ENCODE data around the gene SPIB.

SPIB gene

DNA sequence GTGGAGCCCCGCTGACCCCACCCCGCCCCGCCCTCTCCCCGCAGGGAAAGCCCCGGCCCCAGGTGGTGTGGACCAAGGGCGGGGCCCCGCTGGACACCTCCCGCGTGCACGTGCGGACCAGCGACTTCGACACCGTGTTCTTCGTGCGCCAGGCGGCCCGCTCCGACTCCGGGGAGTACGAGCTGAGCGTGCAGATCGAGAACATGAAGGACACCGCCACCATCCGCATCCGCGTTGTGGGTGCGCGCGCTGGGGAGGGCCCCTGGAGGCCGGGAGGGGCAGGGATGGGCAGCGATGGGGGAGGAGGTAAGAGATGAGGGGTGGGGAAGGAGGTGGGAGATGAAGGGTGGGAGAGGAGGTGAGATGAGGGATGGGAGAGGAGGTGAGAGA is 40.3 kb downstream of the SPIB start:
- no peak for TF ChIP-seq GATA3 (IDR thresholded peaks at IDR 0.05; ENCODE audit: low read depth, low read length)

DNA sequence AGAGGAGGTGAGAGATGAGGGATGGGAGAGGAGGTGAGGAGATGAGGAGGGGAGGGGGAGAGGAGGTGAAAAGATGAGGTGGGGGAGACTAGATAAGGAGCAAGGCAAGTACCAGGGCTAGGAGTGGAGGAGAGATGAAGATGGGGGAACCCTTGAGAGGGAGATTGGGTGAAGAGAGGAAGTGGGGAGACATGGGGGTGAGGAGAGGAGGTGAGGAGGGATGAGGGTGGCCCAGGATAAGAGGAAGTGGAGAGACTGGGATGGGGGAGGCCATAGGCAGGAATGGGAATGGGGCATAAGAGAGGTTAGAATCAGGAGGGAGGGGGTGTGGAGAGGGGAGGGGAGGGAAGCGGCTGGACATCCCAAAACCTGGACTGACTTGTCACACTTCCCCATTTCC is 40.9 kb downstream of the SPIB start:
- TF ChIP-seq GATA2 (IDR thresholded peaks at IDR 0.05; ENCODE audit: low read depth, low read length) (no peak), GATA3 (IDR thresholded peaks at IDR 0.05; ENCODE audit: low read depth, low read length) (no peak)

DNA sequence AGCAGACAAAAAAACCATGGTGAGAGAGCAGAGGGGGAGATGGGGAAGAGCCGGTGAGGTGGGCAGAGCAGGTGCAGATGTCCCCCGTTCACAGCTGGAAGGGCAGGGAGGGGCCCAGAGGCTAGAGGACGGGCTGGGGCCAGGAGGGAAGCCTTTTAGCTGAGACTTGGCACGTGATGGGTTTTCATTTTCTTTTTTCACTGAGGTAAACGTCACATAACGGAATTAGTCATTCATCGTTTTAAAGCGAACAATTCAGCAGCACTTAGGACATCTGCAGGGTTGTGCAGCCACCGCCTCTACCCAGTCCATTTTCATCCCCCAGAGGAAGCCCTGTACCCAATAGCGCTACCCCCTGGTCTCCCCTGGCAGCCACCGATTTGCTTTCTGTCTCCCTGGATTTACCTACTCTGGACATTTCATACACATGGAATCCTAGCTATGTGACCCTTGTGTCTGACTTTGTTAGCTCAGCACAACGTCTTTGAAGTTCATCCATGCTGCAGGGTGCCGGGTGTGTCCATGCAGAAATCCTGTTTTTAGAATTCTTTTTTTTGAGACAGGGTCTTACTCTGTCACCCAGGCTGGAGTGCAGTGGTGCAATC is 41.5 kb downstream of the SPIB start:
- no peak for TF ChIP-seq GATA3 (IDR thresholded peaks at IDR 0.05; ENCODE audit: low read depth, low read length)
- TF ChIP-seq GATA2 (IDR thresholded peaks at IDR 0.05; ENCODE audit: low read depth, low read length) = no peak

DNA sequence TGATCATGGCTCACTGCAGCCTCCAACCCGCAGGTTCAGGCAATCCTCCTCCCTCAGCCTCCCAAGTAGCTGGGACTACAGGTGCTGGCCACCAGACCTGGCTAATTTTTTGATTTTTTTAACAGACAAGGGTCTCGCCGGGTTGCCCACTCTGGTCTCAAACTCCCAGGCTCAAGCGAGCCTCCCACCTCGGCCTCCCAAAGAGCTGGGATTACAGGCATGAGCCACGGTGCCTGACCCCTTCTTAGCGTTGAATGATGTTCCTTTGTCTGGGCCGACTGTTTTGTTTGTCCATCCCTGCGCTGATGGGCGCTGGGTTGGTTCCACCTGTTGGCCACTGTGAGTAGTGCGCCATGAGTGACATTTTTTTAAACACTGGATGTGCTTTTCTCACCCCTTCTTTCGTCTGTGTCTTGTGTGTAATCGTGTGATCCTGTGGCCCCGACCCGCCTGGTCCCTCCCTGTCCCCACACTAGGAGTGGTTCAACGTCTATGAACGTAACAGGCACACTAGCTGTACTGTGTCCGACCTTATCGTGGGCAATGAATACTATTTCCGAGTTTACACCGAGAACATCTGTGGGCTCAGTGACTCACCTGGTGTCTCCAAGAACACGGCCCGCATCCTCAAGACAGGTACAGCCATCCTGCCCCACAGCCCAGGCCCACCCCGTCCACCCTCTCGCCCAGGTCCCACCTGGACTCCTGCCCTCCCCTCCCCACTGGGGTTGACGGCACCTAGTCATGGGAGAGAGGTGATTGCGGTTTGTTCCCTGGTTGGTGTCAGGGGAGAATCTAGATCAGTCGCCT is 42.5 kb downstream of the SPIB start:
- TF ChIP-seq GATA2 (IDR thresholded peaks at IDR 0.05; ENCODE audit: low read depth, low read length) (no peak), GATA3 (IDR thresholded peaks at IDR 0.05; ENCODE audit: low read depth, low read length) (no peak)

DNA sequence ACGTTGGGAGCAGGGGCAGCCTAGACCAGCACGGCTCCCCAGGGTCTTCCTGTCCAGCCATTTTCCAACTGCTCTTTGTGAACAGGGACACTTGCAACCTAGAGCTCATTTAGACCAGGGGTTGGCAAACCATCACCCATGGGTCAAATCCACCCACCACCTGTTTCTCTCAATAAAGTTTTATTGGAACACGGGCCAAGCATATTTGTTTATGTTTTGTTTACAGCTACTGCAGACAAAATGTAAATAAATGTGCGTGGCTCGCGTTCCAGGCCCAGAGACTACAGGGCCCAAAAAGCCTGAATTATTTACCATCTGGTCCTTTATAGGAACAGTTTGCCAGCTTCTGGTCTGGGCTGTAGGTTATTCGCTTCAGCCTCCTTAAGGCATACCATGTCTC is 44.2 kb downstream of the SPIB start:
- TF ChIP-seq GATA3 (IDR thresholded peaks at IDR 0.05; ENCODE audit: low read depth, low read length) = no peak
- no peak for TF ChIP-seq GATA2 (IDR thresholded peaks at IDR 0.05; ENCODE audit: low read depth, low read length)

DNA sequence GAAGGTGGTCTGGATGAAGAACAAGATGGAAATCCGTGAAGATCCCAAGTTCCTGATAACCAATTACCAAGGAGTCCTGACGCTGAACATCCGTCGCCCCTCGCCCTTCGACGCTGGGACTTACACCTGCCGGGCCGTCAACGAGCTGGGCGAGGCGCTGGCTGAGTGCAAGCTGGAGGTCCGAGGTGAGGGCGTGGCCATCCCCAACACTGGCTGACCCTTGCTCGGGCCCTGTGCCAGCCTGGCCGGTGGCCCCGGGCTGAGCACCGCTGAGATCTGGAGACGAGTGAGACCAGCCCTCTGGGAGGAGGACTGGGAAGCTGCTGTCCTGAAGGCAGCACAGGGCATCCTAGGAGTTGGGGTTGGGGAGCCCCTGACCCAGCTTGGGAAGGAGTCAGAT is 45.6 kb downstream of the SPIB start:
- TF ChIP-seq GATA2 (IDR thresholded peaks at IDR 0.05; ENCODE audit: low read depth, low read length) = no peak
- TF ChIP-seq GATA3 (IDR thresholded peaks at IDR 0.05; ENCODE audit: low read depth, low read length) = no peak

DNA sequence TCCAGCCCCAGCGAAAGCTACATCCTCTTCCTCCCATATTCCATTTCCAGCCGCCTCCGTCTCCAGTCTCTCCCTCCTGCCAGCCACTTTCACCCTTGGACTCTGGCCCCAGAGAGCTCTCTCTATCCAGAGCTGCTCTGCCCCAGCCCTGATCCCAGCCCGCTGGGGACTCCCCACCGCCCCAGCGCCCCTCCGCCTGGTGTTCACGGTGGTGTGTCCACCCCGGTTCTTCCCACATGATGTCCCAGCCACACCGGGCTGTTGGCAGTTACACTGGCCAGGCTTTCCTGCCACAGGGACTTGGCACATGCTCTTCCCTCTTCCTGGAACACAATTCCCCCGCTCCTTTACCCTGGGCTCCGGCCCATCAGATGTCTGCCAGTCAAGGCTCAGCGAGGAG is 46.3 kb downstream of the SPIB start:
- TF ChIP-seq GATA3 (IDR thresholded peaks at IDR 0.05; ENCODE audit: low read depth, low read length) (no peak), GATA2 (IDR thresholded peaks at IDR 0.05; ENCODE audit: low read depth, low read length) (no peak)

DNA sequence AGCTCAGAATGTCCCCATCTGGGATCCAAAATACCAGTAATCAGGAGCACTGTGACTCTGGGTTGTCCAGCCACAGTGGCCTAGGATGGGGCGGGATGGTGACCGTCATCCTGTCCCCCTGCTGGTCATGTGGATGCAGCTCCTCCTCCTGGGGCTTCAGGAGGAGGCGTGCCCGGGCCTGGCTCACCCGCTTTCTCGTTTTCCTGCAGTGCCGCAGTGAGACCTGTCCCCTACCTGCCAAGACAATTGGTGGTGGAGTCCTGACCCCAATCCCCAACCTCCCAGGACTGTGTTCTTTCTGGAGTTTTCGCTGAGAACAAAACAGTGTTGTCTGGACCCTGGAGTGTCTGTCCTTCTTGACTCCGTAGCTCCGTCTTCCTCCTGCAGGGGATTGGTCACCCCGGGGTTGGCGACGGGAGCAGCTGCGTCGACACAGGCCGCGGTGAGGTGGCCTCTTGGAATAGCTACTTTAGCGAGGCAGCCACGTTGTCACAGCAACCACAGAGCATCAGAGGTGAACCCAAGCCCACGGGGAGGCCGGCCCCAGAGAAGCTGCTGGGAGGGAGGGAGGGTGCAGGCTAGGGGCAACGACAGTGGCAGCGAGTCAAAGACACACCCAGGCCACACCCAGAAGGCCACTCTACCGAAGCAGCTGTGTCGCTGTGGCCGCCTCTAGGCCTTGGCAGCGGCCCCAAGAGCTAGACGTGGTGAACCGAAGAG is 47.4 kb downstream of the SPIB start:
- TF ChIP-seq GATA3 (IDR thresholded peaks at IDR 0.05; ENCODE audit: low read depth, low read length) (no peak), GATA2 (IDR thresholded peaks at IDR 0.05; ENCODE audit: low read depth, low read length) (no peak)

DNA sequence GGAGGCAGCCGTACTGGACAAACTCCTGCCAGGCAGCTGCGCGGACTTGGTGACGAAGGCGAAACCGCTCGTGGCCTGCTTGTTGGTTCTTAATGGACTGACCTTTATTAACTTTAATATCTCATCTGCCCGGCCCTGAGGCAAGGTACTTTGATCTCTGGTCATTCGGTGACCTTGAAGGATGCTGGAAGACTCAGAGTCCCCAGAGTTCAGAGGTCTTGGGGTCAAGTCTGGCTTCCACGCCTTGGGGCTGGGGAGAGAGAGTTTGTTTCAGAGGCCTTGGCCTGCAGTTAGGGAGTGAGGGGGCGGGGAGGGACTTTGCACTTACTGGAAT is 47.9 kb downstream of the SPIB start:
- TF ChIP-seq GATA2 (IDR thresholded peaks at IDR 0.05; ENCODE audit: low read depth, low read length) = no peak
- TF ChIP-seq GATA3 (IDR thresholded peaks at IDR 0.05; ENCODE audit: low read depth, low read length) = no peak

DNA sequence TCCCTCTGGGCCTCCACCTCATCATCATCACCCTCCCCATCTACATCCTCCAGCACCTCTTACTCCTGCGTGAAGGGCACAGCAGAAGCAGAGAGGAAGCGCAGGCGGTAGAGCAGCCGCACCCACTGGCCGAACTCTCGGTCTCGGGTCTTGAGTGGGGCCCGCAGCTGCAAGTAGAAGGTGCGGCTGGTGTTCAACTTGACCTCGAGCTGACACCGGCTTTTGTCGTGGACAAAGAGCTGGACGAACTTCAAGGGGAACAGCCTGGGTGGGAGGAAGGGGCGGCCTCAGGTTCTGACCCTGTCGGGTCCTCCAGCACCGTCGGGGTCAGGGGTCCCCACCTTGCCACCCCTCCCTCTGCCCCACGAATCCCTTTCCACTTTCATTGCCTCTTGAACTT is 48.8 kb downstream of the SPIB start:
- no peak for TF ChIP-seq GATA3 (IDR thresholded peaks at IDR 0.05; ENCODE audit: low read depth, low read length)
- no peak for TF ChIP-seq GATA2 (IDR thresholded peaks at IDR 0.05; ENCODE audit: low read depth, low read length)

DNA sequence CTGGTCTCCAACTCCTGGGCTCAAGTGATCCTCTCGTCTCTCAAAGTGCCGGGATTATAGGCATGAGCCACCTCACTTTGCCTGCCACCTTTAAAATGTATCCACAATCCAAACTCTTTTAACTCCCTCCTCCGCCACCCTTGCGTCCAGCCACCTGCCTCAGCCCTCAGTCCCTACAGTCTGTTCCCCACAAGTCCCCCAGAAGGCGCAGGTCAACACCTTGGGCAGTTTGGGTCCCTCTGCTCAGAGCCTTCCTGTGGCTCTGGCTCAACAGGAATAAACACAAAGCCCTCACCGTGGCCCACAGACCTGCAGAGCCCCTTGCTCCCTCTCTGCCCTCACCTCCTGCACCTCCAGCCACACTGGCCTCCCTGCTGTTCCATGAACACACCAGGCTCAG is 50.1 kb downstream of the SPIB start:
- TF ChIP-seq GATA3 (IDR thresholded peaks at IDR 0.05; ENCODE audit: low read depth, low read length) (no peak), GATA2 (IDR thresholded peaks at IDR 0.05; ENCODE audit: low read depth, low read length) (no peak)

DNA sequence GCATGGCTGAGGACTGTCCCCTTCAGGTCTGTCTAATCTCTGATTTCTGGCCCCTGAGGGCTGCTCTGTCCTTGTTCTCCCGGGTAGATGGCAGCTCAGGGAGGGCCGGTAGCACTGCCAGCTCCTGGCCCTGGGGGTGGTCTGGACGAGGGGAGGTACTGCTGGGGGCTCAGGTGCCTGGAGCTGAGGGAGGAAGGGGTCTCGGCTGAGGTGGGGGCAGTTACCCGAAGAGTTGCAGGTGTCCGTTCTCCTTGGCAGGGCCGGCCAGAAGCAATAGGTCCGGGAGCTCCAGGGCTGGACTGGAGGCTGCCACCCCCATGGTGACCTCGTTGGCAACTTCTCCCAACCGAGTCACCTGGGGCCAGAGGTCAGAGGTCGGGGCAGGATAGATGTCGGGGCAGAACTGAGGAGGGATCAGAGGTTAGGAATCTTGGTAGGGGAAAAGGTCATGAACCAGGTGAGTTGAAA is 56.4 kb downstream of the SPIB start:
- TF ChIP-seq GATA3 (IDR thresholded peaks at IDR 0.05; ENCODE audit: low read depth, low read length) (no peak), GATA2 (IDR thresholded peaks at IDR 0.05; ENCODE audit: low read depth, low read length) (no peak)

DNA sequence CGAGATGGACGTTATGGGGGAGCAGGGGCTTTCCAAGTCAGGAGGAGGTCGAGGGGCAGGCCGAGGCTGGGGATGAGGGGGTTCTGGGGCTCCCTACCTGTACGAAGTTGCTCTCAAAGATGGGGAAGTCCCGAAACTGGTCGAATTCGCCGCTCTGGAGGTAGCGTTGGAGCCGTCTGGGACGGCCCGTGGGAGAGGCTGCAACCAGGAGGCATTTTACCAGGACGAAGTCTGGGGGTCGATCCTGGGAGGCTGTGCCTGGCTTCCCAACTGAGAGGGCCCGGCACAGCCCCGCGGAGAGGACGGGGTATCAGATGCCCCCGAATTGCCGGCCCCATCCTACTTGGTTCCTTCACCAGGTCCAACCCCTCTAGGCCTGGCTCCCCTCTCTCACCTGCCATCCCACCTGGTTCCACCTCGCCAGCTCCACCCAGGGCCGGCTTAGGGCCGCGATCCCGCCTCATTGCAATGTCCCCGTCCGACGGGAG is 57.0 kb downstream of the SPIB start:
- TF ChIP-seq GATA3 (IDR thresholded peaks at IDR 0.05; ENCODE audit: low read depth, low read length) = no peak
- no peak for TF ChIP-seq GATA2 (IDR thresholded peaks at IDR 0.05; ENCODE audit: low read depth, low read length)

DNA sequence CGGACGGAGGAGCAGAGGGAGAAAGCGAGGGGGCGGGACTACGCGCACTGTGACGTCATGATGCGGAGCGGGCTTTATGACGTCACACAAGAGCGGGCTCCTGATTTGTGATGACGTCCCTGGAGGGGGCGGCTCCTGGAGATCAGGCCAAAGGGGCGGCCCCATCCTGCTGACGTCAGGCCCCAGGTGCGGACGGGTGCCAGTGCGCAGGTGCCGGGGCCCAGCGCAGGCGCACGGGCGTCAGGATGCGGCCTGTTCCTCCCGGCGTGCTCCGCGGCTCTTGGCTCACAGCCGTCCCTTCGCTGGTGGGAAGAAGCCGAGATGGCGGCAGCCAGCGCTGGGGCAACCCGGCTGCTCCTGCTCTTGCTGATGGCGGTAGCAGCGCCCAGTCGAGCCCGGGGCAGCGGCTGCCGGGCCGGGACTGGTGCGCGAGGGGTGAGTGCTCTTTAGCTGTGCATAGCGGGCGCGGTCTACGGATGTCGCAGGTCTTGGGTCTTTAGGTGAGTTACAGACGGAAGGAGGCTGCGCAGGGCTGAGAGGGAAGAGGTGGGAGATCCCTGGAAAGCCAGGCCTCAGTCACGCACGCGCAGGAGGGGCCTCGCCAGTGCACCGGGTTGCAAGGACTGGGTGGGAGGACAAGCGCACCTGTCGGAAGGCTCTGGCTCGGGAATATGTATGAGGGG is 57.6 kb downstream of the SPIB start, which contains the start of the genes EMC10 and GARIN5A:
Gene EMC10 (plus strand): TSS at position 284 of the 683 bp plus-strand sequence. CDS start 38 bp downstream, at position 322.
Gene GARIN5A (minus strand): TSS at position 625 of the 683 bp plus-strand sequence. CDS start 460 bp downstream, at position 165.
- no peak for TF ChIP-seq GATA3 (IDR thresholded peaks at IDR 0.05; ENCODE audit: low read depth, low read length)
- TF ChIP-seq GATA2 (IDR thresholded peaks at IDR 0.05; ENCODE audit: low read depth, low read length) = no peak
